Activated CD4-positive, alpha-beta memory T cell treated with anti-CD3 and anti-CD28 coated beads, Interleukin-2, amount 10 ng/mL, durations not matched to agents 7 days and 5 days (primary cell): ENCODE results near the gene NUAK2. TPM values are rescaled to one million over a fixed set of nuclear protein-coding genes. Genes with fewer than 3 reads are reported as not detected.

Source experiments
- CTCF ChIA-PET: fragments of 350-600 bp; sonication (Branson Sonifier 250); formaldehyde crosslinking; loops from one replicate; lab custom pipeline; 2021; ENCODE audit warnings: antibody characterized with exemption, inconsistent platforms; lab: Charles Lee
- POLR2A ChIA-PET: fragments of 350-600 bp; sonication (Branson Sonifier 250); formaldehyde crosslinking; loops from one replicate; lab custom pipeline; 2021; ENCODE audit warnings: antibody characterized with exemption; lab: Charles Lee
- DNase-seq: peaks from one replicate; pipeline ENCODE4 v3.0.0-alpha.2; 2020
- H3K27ac Mint-ChIP-seq: one replicate; pipeline ENCODE4 v1.8.0; 2021; ENCODE audit warnings: mild to moderate bottlenecking, mixed read lengths
- H3K27me3 Mint-ChIP-seq: one replicate; pipeline ENCODE4 v1.8.0; 2021; ENCODE audit warnings: mixed read lengths
- H3K36me3 Mint-ChIP-seq: one replicate; pipeline ENCODE4 v1.8.0; 2021; ENCODE audit warnings: low read depth, mixed read lengths
- H3K4me1 Mint-ChIP-seq: one replicate; pipeline ENCODE4 v1.8.0; 2021; ENCODE audit warnings: mixed read lengths
- H3K4me3 Mint-ChIP-seq: one replicate; pipeline ENCODE4 v1.8.0; 2021; ENCODE audit warnings: mild to moderate bottlenecking, mixed read lengths
- H3K9me3 Mint-ChIP-seq: one replicate; pipeline ENCODE4 v1.8.0; 2021; ENCODE audit warnings: mixed read lengths
- total RNA-seq, 2 experiments: library from RNA; stranded (reverse); gene quantifications; one replicate each; pipeline ENCODE4 v1.2.3, GENCODE V29; 2021

Gene NUAK2
- total RNA-seq, 2 experiments from 2014 or later = 12.4 to 13.0 TPM

- Mint-ChIP-seq H3K4me3 (no peak overlapping the region), H3K27ac (no peak overlapping the region), H3K27me3 (peaks cover 48% of the 10 kb centered on the region), H3K9me3 (no peaks in the 10 kb centered on the region), H3K4me1 (peaks cover 13% of the 10 kb centered on the region), H3K36me3 (no peaks in the 10 kb centered on the region)
- no peak for DNase-seq
- CTCF ChIA-PET = interaction anchor here (1.3 to 21.8 kb wide), 7 partner anchors 9 to 265 kb away, joined by 3 to 724 read pairs (median 12); no protein-coding TSS in a partner anchor
- POLR2A ChIA-PET = interaction anchor here (5.0 kb wide), 1 partner anchor 54 kb away, joined by 66 read pairs; no protein-coding TSS in a partner anchor
Observed at GRCh38 chr1:205326812-205327466, 5.4 kb upstream of the NUAK2 start.

DNA sequence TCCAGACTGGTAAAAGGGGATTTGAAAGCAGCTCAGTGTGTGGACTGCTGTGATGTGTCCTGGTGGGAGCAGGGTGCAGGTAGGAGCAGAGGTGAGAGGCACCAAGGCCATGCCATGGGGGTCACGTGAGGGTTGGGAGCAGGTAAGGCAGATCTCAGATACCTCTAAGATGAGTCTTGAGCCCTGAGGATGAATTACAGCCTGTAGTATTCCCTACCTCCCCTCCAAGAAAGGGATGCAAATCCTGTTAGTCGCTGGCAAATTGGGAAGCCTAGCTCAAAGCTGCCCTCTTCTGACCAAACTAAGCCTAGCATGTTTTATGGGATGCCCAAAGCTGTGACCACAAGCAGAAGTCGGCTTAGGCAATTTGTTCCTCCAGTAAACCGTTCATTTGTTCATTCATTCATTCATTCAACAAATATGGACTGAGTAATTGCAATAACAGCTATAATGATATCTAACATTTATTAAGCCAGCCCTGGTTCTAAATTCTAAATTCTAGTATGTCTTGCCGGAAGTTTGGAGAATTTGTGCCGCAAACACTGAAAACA lies 3.9 kb upstream of the NUAK2 start:
- CTCF ChIA-PET = interaction anchor here (0.6 to 21.8 kb wide), 27 partner anchors 9 to 334 kb away, joined by 3 to 724 read pairs (median 5); partner anchors contain the start of gene TMCC2

DNA sequence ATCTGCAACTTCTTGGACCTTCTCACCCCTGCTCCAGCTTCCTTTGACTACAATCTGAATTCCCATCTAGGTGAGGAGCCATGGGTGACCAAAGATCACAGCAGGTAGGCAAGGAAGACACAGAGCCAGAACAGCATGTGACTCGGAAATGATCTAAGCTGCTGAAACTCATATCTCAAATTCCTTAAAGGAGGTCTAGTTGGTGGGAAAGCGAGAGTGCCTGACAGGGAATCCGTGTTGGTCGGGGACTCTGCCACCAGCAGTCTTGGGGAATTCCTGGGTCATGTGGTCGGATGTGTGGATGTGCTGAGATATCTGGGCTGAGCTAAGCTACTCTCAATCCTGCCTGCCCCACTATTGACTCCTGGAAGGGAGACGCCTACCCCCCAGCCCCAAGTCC lies 3.2 kb upstream of the NUAK2 start:
- Mint-ChIP-seq H3K9me3 (no peaks in the 10 kb centered on the region), H3K4me3 (no peak overlapping the region), H3K4me1 (peaks cover 25% of the 10 kb centered on the region), H3K27ac (no peak overlapping the region), H3K27me3 (peaks cover 42% of the 10 kb centered on the region), H3K36me3 (peaks cover 7% of the 10 kb centered on the region)
- ChIA-PET CTCF (interaction anchor here (0.6 to 21.8 kb wide), 19 partner anchors 9 to 335 kb away, joined by 3 to 724 read pairs (median 5); partner anchors contain the start of gene TMCC2), POLR2A (interaction anchor here (1.1 to 10.7 kb wide), 3 partner anchors 38 to 52 kb away, joined by 3 to 234 read pairs (median 66); no protein-coding TSS in a partner anchor)
- no peak for DNase-seq

More for the DNA sequence above, 3.9 kb upstream of the NUAK2 start:
- DNase-seq = peak; percentile 54
- H3K27me3 Mint-ChIP-seq = peaks cover 43% of the 10 kb centered on the region
- peaks cover 6% of the 10 kb centered on the region for H3K36me3 Mint-ChIP-seq
- H3K27ac Mint-ChIP-seq = no peak overlapping the region
- H3K9me3 Mint-ChIP-seq = no peaks in the 10 kb centered on the region
- peaks cover 21% of the 10 kb centered on the region for H3K4me1 Mint-ChIP-seq
- H3K4me3 Mint-ChIP-seq = no peak overlapping the region
- POLR2A ChIA-PET = interaction anchor here (5.0 to 10.7 kb wide), 2 partner anchors 39 to 53 kb away, joined by 66 to 234 read pairs; no protein-coding TSS in a partner anchor

- Mint-ChIP-seq H3K4me3 (no peak overlapping the region), H3K4me1 (peaks cover 33% of the 10 kb centered on the region), H3K9me3 (no peaks in the 10 kb centered on the region), H3K36me3 (peaks cover 9% of the 10 kb centered on the region), H3K27ac (no peak overlapping the region), H3K27me3 (peaks cover 37% of the 10 kb centered on the region)
- DNase-seq = no peak
- ChIA-PET POLR2A (interaction anchor here (1.1 to 10.7 kb wide), 4 partner anchors 38 to 51 kb away, joined by 3 to 234 read pairs (median 63); no protein-coding TSS in a partner anchor), CTCF (interaction anchor here (1.4 to 21.8 kb wide), 7 partner anchors 12 to 96 kb away, joined by 4 to 724 read pairs (median 17); partner anchors contain the start of gene TMCC2)
Observed at GRCh38 chr1:205323794-205324193, 2.2 kb upstream of the NUAK2 start.

GRCh38 chr1:205321959-205322283 lies 376 bp upstream of the NUAK2 start:
- peaks cover 17% of the 10 kb centered on the region for H3K36me3 Mint-ChIP-seq
- H3K27me3 Mint-ChIP-seq = peaks cover 27% of the 10 kb centered on the region
- peak overlapping the region; percentile 86 for H3K4me3 Mint-ChIP-seq
- CTCF ChIA-PET = interaction anchor here (1.1 to 21.8 kb wide), 5 partner anchors 14 to 48 kb away, joined by 5 to 724 read pairs (median 41); no protein-coding TSS in a partner anchor
- H3K9me3 Mint-ChIP-seq = no peaks in the 10 kb centered on the region
- peaks cover 48% of the 10 kb centered on the region for H3K4me1 Mint-ChIP-seq
- no peak overlapping the region for H3K27ac Mint-ChIP-seq
- POLR2A ChIA-PET = interaction anchor here (1.0 to 10.7 kb wide), 7 partner anchors 9 to 119 kb away, joined by 4 to 234 read pairs (median 11); no protein-coding TSS in a partner anchor
- DNase-seq = no peak

DNA sequence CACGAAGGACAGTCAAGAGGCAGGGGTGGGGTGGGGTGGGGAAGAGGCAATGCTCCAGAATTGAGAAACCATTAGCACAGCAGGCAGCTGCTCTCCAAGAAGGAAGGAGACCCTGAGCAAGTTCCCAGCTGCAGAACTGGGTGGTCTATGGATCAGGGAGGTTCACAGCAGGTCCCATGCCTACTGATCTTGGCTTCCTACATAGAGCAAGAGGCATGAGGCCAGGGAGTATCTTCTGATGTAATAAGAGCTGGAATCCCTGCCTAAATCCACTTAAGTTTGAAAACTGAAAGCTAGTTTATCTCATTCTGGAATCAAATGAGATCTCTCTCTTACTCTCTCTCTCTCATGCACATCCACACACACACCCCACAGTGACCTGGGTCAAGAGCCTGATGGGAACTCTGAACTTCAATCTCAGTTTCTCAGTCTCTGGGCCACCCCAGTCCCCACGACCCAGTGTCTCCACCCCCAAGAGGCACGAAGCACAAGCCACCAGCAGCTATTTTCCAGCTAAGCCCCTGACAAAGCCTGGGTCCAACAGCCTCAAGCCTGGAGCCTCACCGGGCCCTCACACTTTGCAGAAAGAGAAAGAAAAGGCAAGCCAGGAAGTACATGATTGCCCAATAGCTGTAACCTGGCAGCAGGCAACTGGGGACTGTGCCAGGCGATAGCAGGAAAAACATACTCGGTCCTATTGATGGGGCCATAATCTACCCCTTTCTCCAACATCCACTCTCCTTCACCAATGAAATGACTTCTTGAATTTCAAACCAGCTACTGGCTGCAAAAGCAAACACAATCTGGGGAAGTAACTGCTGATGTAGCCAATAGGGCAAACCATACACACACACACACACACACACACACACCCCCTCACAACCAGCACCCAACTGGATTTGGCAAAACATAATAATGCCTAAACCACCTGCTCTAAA lies 2.2 kb downstream of the NUAK2 start:
- Mint-ChIP-seq H3K27me3 (peaks cover 10% of the 10 kb centered on the region), H3K27ac (peak overlapping the region; percentile 67), H3K9me3 (no peaks in the 10 kb centered on the region), H3K4me3 (peak overlapping the region; percentile 86), H3K4me1 (peaks cover 64% of the 10 kb centered on the region), H3K36me3 (peaks cover 17% of the 10 kb centered on the region)
- DNase-seq = peak; percentile 37
- POLR2A ChIA-PET = interaction anchor here (0.6 to 10.7 kb wide), 6 partner anchors 13 to 198 kb away, joined by 3 to 234 read pairs (median 4); no protein-coding TSS in a partner anchor
- CTCF ChIA-PET = interaction anchor here (0.7 to 21.8 kb wide), 9 partner anchors 13 to 258 kb away, joined by 3 to 724 read pairs (median 5); no protein-coding TSS in a partner anchor

DNA sequence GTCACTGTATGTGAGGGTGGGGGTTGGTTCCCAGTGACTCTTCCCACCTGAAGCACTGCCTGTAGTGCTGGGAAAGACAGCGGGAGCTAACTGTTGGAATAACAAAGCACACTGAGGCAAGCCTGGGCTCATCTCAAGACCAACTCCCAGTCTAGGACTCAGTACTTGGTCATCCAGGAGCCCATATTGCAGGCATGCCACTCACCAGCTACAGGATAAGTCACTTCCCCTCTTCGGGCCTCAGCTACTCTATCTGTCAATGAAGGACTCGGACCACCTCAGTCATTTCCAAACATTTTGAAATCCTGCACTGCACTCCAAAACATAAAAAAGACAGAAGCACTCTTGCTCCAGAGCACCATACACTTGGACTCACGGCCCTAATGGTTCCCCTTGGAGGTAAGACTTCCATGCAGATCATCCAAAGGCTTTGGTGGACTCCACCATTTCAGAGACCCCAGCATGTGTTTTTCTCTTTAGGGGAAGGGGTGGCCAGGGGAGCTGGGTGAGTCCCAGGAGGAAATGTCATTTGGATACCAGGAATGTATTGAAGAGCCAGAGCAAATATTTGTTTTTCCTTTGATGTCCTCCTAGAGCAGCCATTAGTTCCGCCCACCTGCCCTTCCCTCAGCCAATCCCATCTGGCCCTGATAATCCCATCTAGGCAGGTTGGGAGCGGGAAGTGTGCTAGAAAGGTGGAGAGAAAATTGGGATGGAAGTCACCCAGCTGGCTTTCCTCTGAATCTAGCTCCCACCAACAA lies 3.1 kb downstream of the NUAK2 start:
- POLR2A ChIA-PET = interaction anchor here (0.6 to 10.7 kb wide), 6 partner anchors 12 to 197 kb away, joined by 3 to 234 read pairs (median 4); no protein-coding TSS in a partner anchor
- no peak overlapping the region for H3K27ac Mint-ChIP-seq
- H3K27me3 Mint-ChIP-seq = peaks cover under 1% of the 10 kb centered on the region
- peak overlapping the region; percentile 34 for H3K4me3 Mint-ChIP-seq
- no peaks in the 10 kb centered on the region for H3K9me3 Mint-ChIP-seq
- DNase-seq = no peak
- peaks cover 17% of the 10 kb centered on the region for H3K36me3 Mint-ChIP-seq
- H3K4me1 Mint-ChIP-seq = peaks cover 71% of the 10 kb centered on the region
- CTCF ChIA-PET = interaction anchor here (0.9 to 21.8 kb wide), 8 partner anchors 19 to 257 kb away, joined by 3 to 724 read pairs (median 4); no protein-coding TSS in a partner anchor

DNA sequence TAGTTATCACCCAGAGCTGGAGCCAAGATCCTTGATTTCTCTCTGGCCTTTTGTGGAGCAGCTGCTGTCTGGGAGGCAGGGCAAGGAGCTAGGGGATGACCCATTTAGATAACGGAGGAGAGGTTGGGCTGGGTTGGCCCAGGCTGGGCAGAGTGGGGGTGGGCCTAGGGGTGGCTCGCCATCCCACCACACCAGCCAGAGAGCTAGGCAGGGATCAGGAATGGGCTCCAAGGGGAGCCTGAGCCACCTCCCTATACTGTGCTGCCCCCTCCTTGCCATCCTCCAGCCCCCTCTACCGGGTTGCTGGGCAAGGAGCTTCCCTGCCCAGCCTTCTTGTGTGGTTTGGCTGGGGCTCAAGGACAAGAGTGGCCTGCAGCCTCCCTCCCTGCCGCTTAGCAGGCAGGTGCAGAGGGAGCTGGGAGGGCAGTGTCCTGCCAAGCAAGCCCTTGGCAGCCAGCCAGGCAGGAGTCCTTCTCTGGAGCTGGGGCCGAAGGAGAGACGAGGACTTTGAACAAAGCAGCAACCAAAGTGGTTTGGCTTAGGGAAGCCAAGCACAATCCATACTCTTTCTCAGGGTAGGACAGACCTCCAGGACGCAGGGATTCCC lies 4.1 kb downstream of the NUAK2 start:
- Mint-ChIP-seq H3K27me3 (no peaks in the 10 kb centered on the region), H3K4me1 (peaks cover 78% of the 10 kb centered on the region), H3K9me3 (no peaks in the 10 kb centered on the region), H3K4me3 (no peak overlapping the region), H3K36me3 (peaks cover 20% of the 10 kb centered on the region), H3K27ac (no peak overlapping the region)
- DNase-seq = no peak
- ChIA-PET CTCF (interaction anchor here (1.1 to 21.8 kb wide), 3 partner anchors 30 to 61 kb away, joined by 3 to 724 read pairs (median 201); no protein-coding TSS in a partner anchor), POLR2A (interaction anchor here (7.5 to 10.7 kb wide), 2 partner anchors 31 to 40 kb away, joined by 60 to 234 read pairs; no protein-coding TSS in a partner anchor)

DNA sequence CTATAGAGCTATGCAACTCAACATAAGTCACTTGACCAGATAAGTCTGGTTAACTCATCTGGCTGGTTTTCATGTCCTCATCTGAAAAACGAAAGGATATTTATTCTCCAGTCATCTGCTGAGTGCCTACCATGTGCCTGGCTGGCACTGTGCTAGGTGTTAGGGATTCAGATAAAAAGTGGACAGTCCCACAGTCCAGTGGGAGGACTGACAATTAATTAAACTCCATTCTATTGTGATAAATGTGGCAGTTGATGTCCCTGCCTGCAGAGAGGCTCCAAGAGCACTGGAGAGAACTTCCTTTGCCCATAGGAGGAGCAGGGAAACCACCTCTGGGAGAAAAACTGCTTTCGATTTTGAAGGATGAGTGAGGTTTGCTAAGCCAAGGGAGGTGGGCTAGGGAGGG lies 5.4 kb downstream of the NUAK2 start:
- no peak overlapping the region for H3K4me3 Mint-ChIP-seq
- ChIA-PET CTCF (interaction anchor here (1.0 to 21.8 kb wide), 3 partner anchors 9 to 43 kb away, joined by 3 to 724 read pairs (median 5); no protein-coding TSS in a partner anchor), POLR2A (interaction anchor here (7.5 to 10.7 kb wide), 2 partner anchors 30 to 38 kb away, joined by 60 to 234 read pairs; no protein-coding TSS in a partner anchor)
- DNase-seq = no peak
- no peaks in the 10 kb centered on the region for H3K27me3 Mint-ChIP-seq
- H3K9me3 Mint-ChIP-seq = no peaks in the 10 kb centered on the region
- no peak overlapping the region for H3K27ac Mint-ChIP-seq
- H3K36me3 Mint-ChIP-seq = peaks cover 30% of the 10 kb centered on the region
- H3K4me1 Mint-ChIP-seq = peaks cover 74% of the 10 kb centered on the region

DNA sequence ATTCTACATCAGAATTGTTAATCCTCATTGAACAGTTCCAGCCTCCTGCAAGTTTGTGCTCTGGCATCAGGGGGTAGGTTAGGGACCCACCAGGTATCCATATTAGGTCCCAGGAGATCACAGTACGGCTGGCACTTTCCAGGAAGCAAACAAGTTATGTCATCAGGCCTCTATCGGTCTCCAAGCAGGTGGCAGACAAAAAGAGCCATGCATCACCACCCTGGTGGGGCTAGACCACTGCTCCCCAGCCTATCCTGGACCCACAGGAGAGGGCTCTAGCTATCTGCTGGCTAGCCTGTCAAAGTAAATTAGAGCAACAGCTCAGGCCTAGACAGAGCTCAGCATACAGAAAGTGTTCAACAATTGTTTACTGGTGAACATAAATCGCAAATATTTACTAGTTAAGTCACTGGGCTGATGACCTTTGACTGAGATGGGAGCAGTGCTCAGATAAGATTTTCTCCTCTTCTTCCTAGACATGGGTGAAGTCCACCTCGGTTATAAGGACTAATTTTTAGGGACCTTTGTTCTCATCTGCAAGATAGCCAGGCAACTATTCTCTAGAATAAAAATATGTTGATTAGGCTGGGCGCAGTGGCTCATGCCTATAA lies 6.4 kb downstream of the NUAK2 start:
- no peaks in the 10 kb centered on the region for H3K9me3 Mint-ChIP-seq
- peaks cover 33% of the 10 kb centered on the region for H3K36me3 Mint-ChIP-seq
- H3K27me3 Mint-ChIP-seq = no peaks in the 10 kb centered on the region
- H3K27ac Mint-ChIP-seq = peak overlapping the region; percentile 32
- CTCF ChIA-PET = interaction anchor here (1.0 to 1.9 kb wide), 5 partner anchors 10 to 45 kb away, joined by 3 to 8 read pairs (median 3); no protein-coding TSS in a partner anchor
- H3K4me1 Mint-ChIP-seq = peaks cover 67% of the 10 kb centered on the region
- POLR2A ChIA-PET = interaction anchor here (3.7 kb wide), 1 partner anchor 28 kb away, joined by 37 read pairs; no protein-coding TSS in a partner anchor
- DNase-seq = no peak
- H3K4me3 Mint-ChIP-seq = no peak overlapping the region
